ENCODE measurements around the gene WDR19. TPM values are rescaled to one million over a fixed set of nuclear protein-coding genes. Genes with fewer than 3 reads are reported as not detected.

Gene WDR19
- total RNA-seq, 1 donor from 2014 or later = 28.3 TPM

DNA sequence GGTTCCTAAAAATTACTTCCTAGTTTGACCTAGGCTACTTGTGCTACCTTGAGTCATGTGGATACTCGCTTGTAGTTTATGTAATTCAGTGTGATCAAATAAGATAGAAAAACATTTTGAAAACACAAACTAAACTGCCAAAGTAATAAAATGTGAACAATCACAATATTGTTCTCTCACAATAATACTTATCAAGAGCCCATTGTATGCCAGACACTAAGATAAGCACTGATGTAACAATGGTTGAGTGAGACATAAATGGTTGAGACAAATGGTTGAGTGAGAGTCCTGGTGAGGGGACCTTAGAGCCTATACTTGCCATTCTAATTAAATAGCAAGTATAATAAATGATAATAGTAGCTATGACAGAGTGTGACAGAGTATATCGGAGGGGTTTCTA is 142.1 kb downstream of the WDR19 start:
- H3K27me3 ChIP-seq = no peaks in the 10 kb centered on the region
- no peak for DNase-seq (ENCODE audit: low spot score in 2 of 2)
- H3K4me3 ChIP-seq = no peak overlapping the region
- intact Hi-C loops (cut with DNase I) = no loop called here
- peaks cover 12 to 36% of the 10 kb centered on the region in 2 donors for H3K36me3 ChIP-seq
- no peak overlapping the region for H3K27ac ChIP-seq
- TF ChIP-seq, protein P1, sequence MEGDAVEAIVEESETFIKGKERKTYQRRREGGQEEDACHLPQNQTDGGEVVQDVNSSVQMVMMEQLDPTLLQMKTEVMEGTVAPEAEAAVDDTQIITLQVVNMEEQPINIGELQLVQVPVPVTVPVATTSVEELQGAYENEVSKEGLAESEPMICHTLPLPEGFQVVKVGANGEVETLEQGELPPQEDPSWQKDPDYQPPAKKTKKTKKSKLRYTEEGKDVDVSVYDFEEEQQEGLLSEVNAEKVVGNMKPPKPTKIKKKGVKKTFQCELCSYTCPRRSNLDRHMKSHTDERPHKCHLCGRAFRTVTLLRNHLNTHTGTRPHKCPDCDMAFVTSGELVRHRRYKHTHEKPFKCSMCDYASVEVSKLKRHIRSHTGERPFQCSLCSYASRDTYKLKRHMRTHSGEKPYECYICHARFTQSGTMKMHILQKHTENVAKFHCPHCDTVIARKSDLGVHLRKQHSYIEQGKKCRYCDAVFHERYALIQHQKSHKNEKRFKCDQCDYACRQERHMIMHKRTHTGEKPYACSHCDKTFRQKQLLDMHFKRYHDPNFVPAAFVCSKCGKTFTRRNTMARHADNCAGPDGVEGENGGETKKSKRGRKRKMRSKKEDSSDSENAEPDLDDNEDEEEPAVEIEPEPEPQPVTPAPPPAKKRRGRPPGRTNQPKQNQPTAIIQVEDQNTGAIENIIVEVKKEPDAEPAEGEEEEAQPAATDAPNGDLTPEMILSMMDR (IDR thresholded peaks at IDR 0.05) = no peak
- H3K9me3 ChIP-seq = no peaks in the 10 kb centered on the region
- peaks cover 0 to 3% of the 10 kb centered on the region in 2 donors for H3K4me1 ChIP-seq

GRCh38 chr4:39324897-39325613 is 142.7 kb downstream of the WDR19 start:
- TF ChIP-seq, protein P1 (IDR thresholded peaks at IDR 0.05) = no peak
- Histone ChIP-seq H3K27ac (no peak overlapping the region), H3K9me3 (no peaks in the 10 kb centered on the region), H3K4me3 (no peak overlapping the region), H3K36me3 (peaks cover 12 to 32% of the 10 kb centered on the region in 2 donors), H3K27me3 (no peaks in the 10 kb centered on the region), H3K4me1 (peaks cover 0 to 3% of the 10 kb centered on the region in 2 donors)
- intact Hi-C loops (cut with DNase I) = no loop called here
- DNase-seq (ENCODE audit: low spot score in 2 of 2) = no peak

GRCh38 chr4:39326468-39326977 is 144.2 kb downstream of the WDR19 start:
- Histone ChIP-seq H3K4me3 (no peak overlapping the region), H3K4me1 (no peaks in the 10 kb centered on the region), H3K36me3 (peaks cover 12 to 32% of the 10 kb centered on the region in 2 donors), H3K9me3 (no peaks in the 10 kb centered on the region), H3K27me3 (no peaks in the 10 kb centered on the region), H3K27ac (no peak overlapping the region)
- TF ChIP-seq, protein P1 (IDR thresholded peaks at IDR 0.05) = no peak
- intact Hi-C loops (cut with DNase I) = no loop called here
- DNase-seq (ENCODE audit: low spot score in 2 of 2) = no peak

GRCh38 chr4:39330353-39330752 is 148.0 kb downstream of the WDR19 start:
- Histone ChIP-seq H3K36me3 (peaks cover 9 to 12% of the 10 kb centered on the region in 2 donors), H3K4me1 (no peaks in the 10 kb centered on the region), H3K9me3 (no peaks in the 10 kb centered on the region), H3K4me3 (no peak overlapping the region), H3K27ac (no peak overlapping the region), H3K27me3 (no peaks in the 10 kb centered on the region)
- TF ChIP-seq, protein P1 (IDR thresholded peaks at IDR 0.05) = no peak
- DNase-seq (ENCODE audit: low spot score in 2 of 2) = no peak
- intact Hi-C loops (cut with DNase I) = no loop called here

- TF ChIP-seq, protein P1 (IDR thresholded peaks at IDR 0.05) = no peak
- intact Hi-C loops (cut with DNase I) = no loop called here
- H3K36me3 ChIP-seq = peaks cover 3 to 12% of the 10 kb centered on the region in 2 donors
- H3K27ac ChIP-seq = no peak overlapping the region
- DNase-seq (ENCODE audit: low spot score in 2 of 2) = no peak
- H3K4me1 ChIP-seq = no peaks in the 10 kb centered on the region
- H3K4me3 ChIP-seq = no peak overlapping the region
- H3K27me3 ChIP-seq = no peaks in the 10 kb centered on the region
- H3K9me3 ChIP-seq = no peaks in the 10 kb centered on the region
These were observed 148.9 kb downstream of the WDR19 start for GRCh38 chr4:39331191-39331590.

Other genes with a start within 250 kb of the WDR19 start
- not detected for gene TMEM156, start 150.1 kb upstream of the WDR19 start, total RNA-seq
- gene KLHL5, start 120.3 kb upstream of the WDR19 start, total RNA-seq = 0.75 TPM
- gene RFC1, start 183.8 kb downstream of the WDR19 start, total RNA-seq = 39.5 TPM
- gene KLB, start 224.4 kb downstream of the WDR19 start, total RNA-seq = not detected

All from ascending aorta (tissue), 2 donors.